HG02852 (cell line): ENCODE data around the gene RAET1L.
A peak's percentile ranks its signal among the peaks of the same experiment; 100 is the strongest.
"Not testable (repeated sequence)": the region's sequence is repeated elsewhere in the genome, so short reads cannot be mapped to it uniquely, and the experiment has no call there.

Experiments
- ATAC-seq: cut with Tn5 transposase; IDR thresholded peaks from one replicate; pipeline ENCODE4 v1.9.1; 2021; ENCODE audit warnings: mild to moderate bottlenecking, moderate library complexity; ENCODE audit not compliant: unreplicated experiment

Gene RAET1L

GRCh38 chr6:150025201-150025917 is at the start of gene RAET1L:
TSS of gene RAET1L (minus strand) at chr6:150025532. CDS start at chr6:150025471, 61 bp downstream.
- ATAC-seq = peak; percentile 54

- no peak for ATAC-seq
Measured at GRCh38 chr6:150075034-150075421, 49.7 kb upstream of the RAET1L start.

GRCh38 chr6:150074396-150075033 is 49.2 kb upstream of the RAET1L start:
- ATAC-seq = not testable (repeated sequence)

GRCh38 chr6:150072201-150072600 is 46.9 kb upstream of the RAET1L start:
- no peak for ATAC-seq

GRCh38 chr6:150070236-150070818 is 45.0 kb upstream of the RAET1L start:
- ATAC-seq = no peak

GRCh38 chr6:150069706-150070105 is 44.4 kb upstream of the RAET1L start:
- no peak for ATAC-seq

- peak; percentile 71 for ATAC-seq
Measured at GRCh38 chr6:150068720-150069648, 43.7 kb upstream of the RAET1L start, which contains the start of gene ULBP3. TSS of gene ULBP3 (minus strand) at chr6:150069121. CDS start at chr6:150069066, 55 bp downstream.

- ATAC-seq = no peak
Measured at GRCh38 chr6:150068151-150068550, 42.8 kb upstream of the RAET1L start.

GRCh38 chr6:150065083-150065482 is 39.8 kb upstream of the RAET1L start:
- ATAC-seq = no peak

- ATAC-seq = no peak
Measured at GRCh38 chr6:150063640-150064039, 38.3 kb upstream of the RAET1L start.

GRCh38 chr6:150059973-150060372 is 34.6 kb upstream of the RAET1L start:
- ATAC-seq = not testable (repeated sequence)

GRCh38 chr6:150058986-150059385 is 33.7 kb upstream of the RAET1L start:
- ATAC-seq = no peak

- no peak for ATAC-seq
Measured at GRCh38 chr6:150058231-150058792, 33.0 kb upstream of the RAET1L start.

- ATAC-seq = no peak
Measured at GRCh38 chr6:150057501-150057951, 32.2 kb upstream of the RAET1L start.

- no peak for ATAC-seq
Measured at GRCh38 chr6:150056916-150057315, 31.6 kb upstream of the RAET1L start.

GRCh38 chr6:150056156-150056555 is 30.8 kb upstream of the RAET1L start:
- ATAC-seq = no peak

GRCh38 chr6:150055131-150055530 is 29.8 kb upstream of the RAET1L start:
- no peak for ATAC-seq

GRCh38 chr6:150053450-150053849 is 28.1 kb upstream of the RAET1L start:
- no peak for ATAC-seq

- ATAC-seq = no peak
Measured at GRCh38 chr6:150050846-150051245, 25.5 kb upstream of the RAET1L start.

- ATAC-seq = no peak
Measured at GRCh38 chr6:150048099-150048498, 22.8 kb upstream of the RAET1L start.
